Erythroblast (primary cell): ENCODE data around the gene STIMATE.

Experiments used
- GATA1 ChIP-seq: IDR thresholded peaks from 2 replicates; pipeline ENCODE4 v1.6.1; 2011; ENCODE audit warnings: low read depth, mild to moderate bottlenecking, control low read depth, low read length, moderate library complexity
- POLR2A ChIP-seq: IDR thresholded peaks from 2 replicates; pipeline ENCODE4 v1.6.1; 2011; ENCODE audit warnings: mild to moderate bottlenecking, low read length

DNA sequence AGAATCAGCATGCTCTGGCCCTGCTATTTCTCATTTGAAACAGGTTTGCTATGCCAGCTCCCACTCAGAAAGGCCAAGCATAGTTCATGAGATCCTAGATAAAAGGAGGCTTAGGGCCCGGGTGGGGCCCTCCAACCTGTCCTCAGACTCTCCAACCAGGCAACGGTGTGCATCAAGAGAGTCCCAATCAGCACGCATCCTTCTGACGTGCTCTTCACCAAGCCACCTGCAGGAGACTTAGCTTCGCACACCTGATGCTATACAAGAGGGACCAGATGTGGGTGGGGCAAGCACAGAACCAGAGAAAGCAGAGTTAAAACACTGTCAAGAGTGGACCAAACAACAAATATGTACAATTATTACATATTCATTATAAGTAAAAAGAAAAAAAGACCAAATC lies 17.3 kb downstream of the STIMATE start:
- TF ChIP-seq POLR2A (no peak), GATA1 (no peak)
